LNCAP (cell line): Measurements from ENCODE around the gene VDR.

Experiments
- TF ChIP-seq, protein P1 (sequence below): fragments of 450-650 bp; IDR thresholded peaks from 2 replicates; pipeline ENCODE4 v1.5.1; 2017; ENCODE audit warnings: mild to moderate bottlenecking

The VDR gene

GRCh38 chr12:47920913-47921312 is 16.1 kb upstream of the VDR start:
- TF ChIP-seq, protein P1, sequence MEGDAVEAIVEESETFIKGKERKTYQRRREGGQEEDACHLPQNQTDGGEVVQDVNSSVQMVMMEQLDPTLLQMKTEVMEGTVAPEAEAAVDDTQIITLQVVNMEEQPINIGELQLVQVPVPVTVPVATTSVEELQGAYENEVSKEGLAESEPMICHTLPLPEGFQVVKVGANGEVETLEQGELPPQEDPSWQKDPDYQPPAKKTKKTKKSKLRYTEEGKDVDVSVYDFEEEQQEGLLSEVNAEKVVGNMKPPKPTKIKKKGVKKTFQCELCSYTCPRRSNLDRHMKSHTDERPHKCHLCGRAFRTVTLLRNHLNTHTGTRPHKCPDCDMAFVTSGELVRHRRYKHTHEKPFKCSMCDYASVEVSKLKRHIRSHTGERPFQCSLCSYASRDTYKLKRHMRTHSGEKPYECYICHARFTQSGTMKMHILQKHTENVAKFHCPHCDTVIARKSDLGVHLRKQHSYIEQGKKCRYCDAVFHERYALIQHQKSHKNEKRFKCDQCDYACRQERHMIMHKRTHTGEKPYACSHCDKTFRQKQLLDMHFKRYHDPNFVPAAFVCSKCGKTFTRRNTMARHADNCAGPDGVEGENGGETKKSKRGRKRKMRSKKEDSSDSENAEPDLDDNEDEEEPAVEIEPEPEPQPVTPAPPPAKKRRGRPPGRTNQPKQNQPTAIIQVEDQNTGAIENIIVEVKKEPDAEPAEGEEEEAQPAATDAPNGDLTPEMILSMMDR = no peak

- TF ChIP-seq, protein P1 = no peak
These were observed 8.3 kb upstream of the VDR start for GRCh38 chr12:47913081-47913480.

- TF ChIP-seq, protein P1 = no peak
These were observed 7.8 kb upstream of the VDR start for GRCh38 chr12:47912556-47912955.

DNA sequence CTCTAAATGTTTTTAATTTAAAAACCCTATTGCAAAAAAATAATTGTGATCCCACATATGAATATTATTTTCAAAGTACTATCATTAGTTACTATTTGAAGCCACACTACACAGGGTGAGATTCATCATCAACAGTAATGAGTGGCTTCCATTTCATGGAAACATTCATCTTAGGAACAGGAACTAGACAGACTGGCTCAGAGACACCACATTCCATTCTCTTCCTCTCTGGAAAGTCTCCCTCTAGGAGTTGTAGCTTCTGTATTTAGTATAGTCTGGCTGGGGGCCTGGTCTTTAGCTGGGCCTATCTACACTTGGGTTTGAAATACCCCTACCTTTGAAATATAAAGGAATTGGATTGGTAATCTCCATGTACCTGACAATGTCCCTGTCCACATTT is 6.2 kb upstream of the VDR start:
- TF ChIP-seq, protein P1 = no peak

DNA sequence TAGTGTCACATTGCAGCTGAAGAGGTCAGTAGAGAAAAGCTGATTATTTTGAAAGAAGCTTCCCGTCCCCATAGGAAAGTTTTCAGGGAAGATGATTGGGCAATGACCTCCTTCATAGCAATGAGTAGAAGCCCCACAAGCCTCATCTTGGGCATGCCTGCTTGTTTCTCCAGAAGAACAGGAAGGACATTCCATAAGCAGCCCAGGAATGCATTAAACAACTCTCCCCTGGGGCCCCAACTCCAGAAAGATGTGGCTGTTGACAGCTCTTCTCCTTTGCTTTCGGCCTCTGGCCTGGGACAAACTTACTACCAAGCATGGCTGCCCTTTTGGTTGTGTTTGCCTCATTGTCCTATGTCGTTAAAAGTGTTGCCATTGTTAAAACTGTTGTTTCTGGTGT is 5.7 kb upstream of the VDR start:
- TF ChIP-seq, protein P1 = no peak

DNA sequence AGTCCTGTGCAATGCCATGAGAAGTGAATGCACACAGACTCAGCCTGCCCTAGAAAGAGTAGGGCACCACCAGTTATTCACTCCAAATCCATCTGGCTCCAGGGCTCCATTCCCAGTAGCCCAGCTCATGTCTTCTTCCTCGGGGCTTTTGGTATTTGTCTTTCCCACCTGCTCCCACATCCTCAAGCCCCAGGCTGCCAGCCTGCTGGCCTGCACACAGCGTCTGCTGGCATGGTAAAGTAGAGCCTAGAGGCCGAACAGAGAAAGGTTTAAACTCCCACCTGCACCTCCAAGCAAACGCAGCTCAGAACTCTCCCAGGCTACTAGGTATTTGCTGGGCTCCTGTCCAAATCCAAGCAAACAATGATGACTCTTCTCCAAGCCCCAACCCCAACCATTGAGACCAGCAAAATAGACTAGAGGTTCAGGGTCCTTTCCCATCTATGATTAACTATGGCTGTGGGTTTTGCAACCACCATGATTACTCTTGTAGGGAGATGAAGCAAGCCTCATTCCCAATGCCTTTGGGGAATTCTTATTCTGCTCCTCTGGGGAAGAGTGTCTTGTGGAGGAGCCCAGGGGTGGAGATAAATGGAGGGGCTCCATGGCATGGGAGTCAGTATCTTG is 5.2 kb upstream of the VDR start:
- TF ChIP-seq, protein P1 = no peak

- TF ChIP-seq, protein P1 = no peak
These were observed 3.9 kb upstream of the VDR start for GRCh38 chr12:47908738-47909137.

DNA sequence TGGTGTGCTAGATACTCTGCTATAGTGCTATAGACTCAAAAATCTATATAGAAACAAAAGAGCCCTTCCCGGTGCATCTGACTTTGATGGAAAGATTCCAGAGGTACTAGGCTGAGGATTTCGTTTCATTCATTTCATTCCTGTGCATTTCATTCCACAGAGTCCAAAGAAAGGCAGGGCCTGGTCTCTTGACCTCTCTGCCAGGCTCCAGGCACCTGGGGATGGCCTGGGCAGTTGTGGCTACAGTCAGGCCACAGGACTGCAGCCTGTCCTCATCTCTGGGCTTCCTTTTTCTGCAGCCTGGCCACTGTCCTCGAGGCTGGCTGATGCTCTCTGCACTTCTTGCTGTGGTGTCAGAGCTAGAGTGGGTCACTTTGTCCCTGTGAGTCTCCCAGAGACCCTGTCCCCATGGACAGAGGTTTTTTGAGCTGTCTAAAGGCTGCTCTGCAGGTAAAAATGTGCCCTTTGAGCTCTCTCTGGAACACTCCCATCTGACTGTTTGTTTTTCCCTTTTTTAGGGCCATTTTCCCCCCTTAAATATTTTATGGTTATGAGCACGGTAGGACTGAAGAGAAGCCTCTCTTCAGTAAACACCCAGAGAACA is 3.2 kb upstream of the VDR start:
- TF ChIP-seq, protein P1 = no peak
